Transverse colon (tissue), 4 donors: ENCODE measurements around the gene TMEM129.

Experiments
- CTCF ChIP-seq, 5 experiments: fragments of 200-600 bp in 3 of 5; fragments of 450-650 bp in 2 of 5; sonication (generic) in 3 of 5; IDR thresholded peaks; 1 replicate in 2 of 5; 2 replicates in 3 of 5; pipeline ENCODE4 v1.5.1; 2016 to 2017; ENCODE audit warnings: antibody characterized with exemption in 5 of 5, inconsistent platforms in 3 of 5, mild to moderate bottlenecking in 2 of 5, moderate library complexity in 1 of 5
- EP300 ChIP-seq: sonication (generic); formaldehyde crosslinking; IDR thresholded peaks from one replicate; pipeline ENCODE4 v1.6.1; 2017; ENCODE audit warnings: antibody characterized with exemption, low read depth
- POLR2AphosphoS5 ChIP-seq, 3 donors: sonication (generic); formaldehyde crosslinking; IDR thresholded peaks; one replicate each; pipeline ENCODE4 v1.6.1; 2016; ENCODE audit warnings: antibody characterized with exemption in 3 of 3

GRCh38 chr4:1768367-1769034 is 47.4 kb upstream of the TMEM129 start:
- no peak for TF ChIP-seq CTCF (IDR thresholded peaks at IDR 0.05)
- TF ChIP-seq EP300: no peak
- no peak for TF ChIP-seq POLR2AphosphoS5 (IDR thresholded peaks at IDR 0.05)
